ENCODE results near the gene MCF2L. TPM values are rescaled to one million over a fixed set of nuclear protein-coding genes. Genes with fewer than 3 reads are reported as not detected.

The MCF2L gene
- polyA plus RNA-seq, 1 donor from 2014 or later = 88.0 TPM

- Histone ChIP-seq H3K79me2 (replicated peaks; ENCODE audit: insufficient read depth, low read length) (no peaks in the 10 kb centered on the region), H3K4me2 (ENCODE audit: low read length) (no peak overlapping the region), H4K20me1 (ENCODE audit: insufficient read depth) (no peaks in the 10 kb centered on the region), H3K27me3 (ENCODE audit: insufficient read depth, low read depth, low read length) (no peaks in the 10 kb centered on the region), H3K9me2 (ENCODE audit: insufficient read depth, low read length) (no peaks in the 10 kb centered on the region), H3F3A (ENCODE audit: insufficient read depth, low read length, poor library complexity, severe bottlenecking) (no peaks in the 10 kb centered on the region), H3K36me3 (ENCODE audit: insufficient read depth, low read length) (no peaks in the 10 kb centered on the region), H3K9ac (ENCODE audit: low read length) (no peak overlapping the region), H2AFZ (ENCODE audit: low read depth, low read length) (no peak overlapping the region), H3K9me3 (ENCODE audit: low read length) (no peaks in the 10 kb centered on the region), H3K4me3 (ENCODE audit: low read length) (no peak overlapping the region), H3K27ac (ENCODE audit: low read length) (no peak overlapping the region)
- no peak for TF ChIP-seq EP300 (conservative IDR thresholded peaks at IDR 0.05; ENCODE audit: poor library complexity, severe bottlenecking)
- TF ChIP-seq POLR2AphosphoS5 (IDR thresholded peaks at IDR 0.05) = no peak
- TF ChIP-seq MXI1 (conservative IDR thresholded peaks at IDR 0.05; ENCODE audit: poor library complexity, severe bottlenecking) = no peak
- no peak for TF ChIP-seq RAD21 (conservative IDR thresholded peaks at IDR 0.05)
- TF ChIP-seq EZH2 (IDR thresholded peaks at IDR 0.05; ENCODE audit: borderline replicate concordance, insufficient read depth, low read length, poor library complexity, severe bottlenecking) = no peak
- no peak for TF ChIP-seq CTCF (IDR thresholded peaks at IDR 0.05; ENCODE audit: poor library complexity, severe bottlenecking)
- TF ChIP-seq REST (IDR thresholded peaks at IDR 0.05; ENCODE audit: borderline replicate concordance) = no peak
- TF ChIP-seq TAF1 (IDR thresholded peaks at IDR 0.05; ENCODE audit: low read depth) = no peak
- TF ChIP-seq SMC3 (conservative IDR thresholded peaks at IDR 0.05; ENCODE audit: poor library complexity) = no peak
Measured at GRCh38 chr13:112954488-112955270, 14.3 kb upstream of the MCF2L start.

GRCh38 chr13:112955271-112955937 is 13.6 kb upstream of the MCF2L start:
- Histone ChIP-seq H3K36me3 (ENCODE audit: insufficient read depth, low read length) (no peaks in the 10 kb centered on the region), H4K20me1 (ENCODE audit: insufficient read depth) (no peaks in the 10 kb centered on the region), H2AFZ (ENCODE audit: low read depth, low read length) (no peak overlapping the region), H3K27me3 (ENCODE audit: insufficient read depth, low read depth, low read length) (no peaks in the 10 kb centered on the region), H3K4me3 (ENCODE audit: low read length) (no peak overlapping the region), H3K79me2 (replicated peaks; ENCODE audit: insufficient read depth, low read length) (no peaks in the 10 kb centered on the region), H3K4me2 (ENCODE audit: low read length) (no peak overlapping the region), H3K9me3 (ENCODE audit: low read length) (no peaks in the 10 kb centered on the region), H3K9ac (ENCODE audit: low read length) (peak overlapping the region; percentile 50), H3K9me2 (ENCODE audit: insufficient read depth, low read length) (no peaks in the 10 kb centered on the region), H3K27ac (ENCODE audit: low read length) (peak overlapping the region; percentile 72), H3F3A (ENCODE audit: insufficient read depth, low read length, poor library complexity, severe bottlenecking) (no peaks in the 10 kb centered on the region)
- TF ChIP-seq REST (IDR thresholded peaks at IDR 0.05; ENCODE audit: borderline replicate concordance) = no peak
- no peak for TF ChIP-seq POLR2AphosphoS5 (IDR thresholded peaks at IDR 0.05)
- no peak for TF ChIP-seq EZH2 (IDR thresholded peaks at IDR 0.05; ENCODE audit: borderline replicate concordance, insufficient read depth, low read length, poor library complexity, severe bottlenecking)
- no peak for TF ChIP-seq EP300 (conservative IDR thresholded peaks at IDR 0.05; ENCODE audit: poor library complexity, severe bottlenecking)
- TF ChIP-seq RAD21 (conservative IDR thresholded peaks at IDR 0.05) = no peak
- TF ChIP-seq TAF1 (IDR thresholded peaks at IDR 0.05; ENCODE audit: low read depth) = no peak
- TF ChIP-seq SMC3 (conservative IDR thresholded peaks at IDR 0.05; ENCODE audit: poor library complexity) = no peak
- no peak for TF ChIP-seq CTCF (IDR thresholded peaks at IDR 0.05; ENCODE audit: poor library complexity, severe bottlenecking)
- TF ChIP-seq MXI1 (conservative IDR thresholded peaks at IDR 0.05; ENCODE audit: poor library complexity, severe bottlenecking) = no peak

Data from neural cell (in vitro differentiated cells).